GM12892 (cell line): ENCODE measurements around the gene GAL.

ENCODE experiments used
- POLR2A ChIP-seq: IDR thresholded peaks from 2 replicates; pipeline ENCODE4 v1.6.1; 2011; ENCODE audit warnings: low read depth, low read length, control low read depth
- POLR2AphosphoS5 ChIP-seq: IDR thresholded peaks from 2 replicates; pipeline ENCODE4 v1.6.1; 2011; ENCODE audit warnings: low read depth, low read length, control low read depth
- TAF1 ChIP-seq: IDR thresholded peaks from 2 replicates; pipeline ENCODE4 v1.6.1; 2011; ENCODE audit warnings: low read depth, mild to moderate bottlenecking, control low read depth, low read length, borderline replicate concordance

DNA sequence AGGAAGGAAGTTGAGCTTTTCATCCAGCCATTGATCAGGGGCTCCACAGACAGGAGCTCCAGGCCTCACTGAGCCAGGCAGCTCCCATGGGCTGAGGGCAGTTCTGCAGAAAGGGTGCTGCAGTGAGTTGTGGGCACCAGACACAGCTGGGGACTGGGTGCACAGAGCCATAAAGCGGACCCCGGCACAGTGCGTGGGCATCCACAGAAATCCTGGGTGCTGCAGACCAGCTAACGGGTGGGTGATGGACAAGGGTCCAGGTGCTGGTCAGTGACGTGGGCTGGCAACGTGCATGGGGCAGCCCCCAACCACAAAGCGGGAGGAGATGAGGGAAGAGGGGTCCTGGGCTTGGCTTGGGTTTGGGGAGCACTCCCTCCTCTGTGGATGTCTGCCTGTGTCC lies 19.4 kb upstream of the GAL start:
- TF ChIP-seq TAF1 (no peak), POLR2AphosphoS5 (no peak), POLR2A (no peak)
